Panc1 (cell line): ENCODE data around the gene ZNF615.

Experiments
- POLR2AphosphoS5 ChIP-seq: IDR thresholded peaks from 2 replicates; pipeline ENCODE4 v1.6.1; 2012; ENCODE audit warnings: mild to moderate bottlenecking, low read depth, low read length, moderate library complexity
- TF ChIP-seq, protein P1 (sequence below): fragments of 450-650 bp; IDR thresholded peaks from 2 replicates; pipeline ENCODE4 v1.5.1; 2017; ENCODE audit warnings: mild to moderate bottlenecking

- TF ChIP-seq, protein P1, sequence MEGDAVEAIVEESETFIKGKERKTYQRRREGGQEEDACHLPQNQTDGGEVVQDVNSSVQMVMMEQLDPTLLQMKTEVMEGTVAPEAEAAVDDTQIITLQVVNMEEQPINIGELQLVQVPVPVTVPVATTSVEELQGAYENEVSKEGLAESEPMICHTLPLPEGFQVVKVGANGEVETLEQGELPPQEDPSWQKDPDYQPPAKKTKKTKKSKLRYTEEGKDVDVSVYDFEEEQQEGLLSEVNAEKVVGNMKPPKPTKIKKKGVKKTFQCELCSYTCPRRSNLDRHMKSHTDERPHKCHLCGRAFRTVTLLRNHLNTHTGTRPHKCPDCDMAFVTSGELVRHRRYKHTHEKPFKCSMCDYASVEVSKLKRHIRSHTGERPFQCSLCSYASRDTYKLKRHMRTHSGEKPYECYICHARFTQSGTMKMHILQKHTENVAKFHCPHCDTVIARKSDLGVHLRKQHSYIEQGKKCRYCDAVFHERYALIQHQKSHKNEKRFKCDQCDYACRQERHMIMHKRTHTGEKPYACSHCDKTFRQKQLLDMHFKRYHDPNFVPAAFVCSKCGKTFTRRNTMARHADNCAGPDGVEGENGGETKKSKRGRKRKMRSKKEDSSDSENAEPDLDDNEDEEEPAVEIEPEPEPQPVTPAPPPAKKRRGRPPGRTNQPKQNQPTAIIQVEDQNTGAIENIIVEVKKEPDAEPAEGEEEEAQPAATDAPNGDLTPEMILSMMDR: no peak
- no peak for TF ChIP-seq POLR2AphosphoS5
These were observed 61.4 kb downstream of the ZNF615 start for GRCh38 chr19:51946602-51947001.
